ENCODE data around the gene MYH6.

MYH6 gene

GRCh38 chr14:23353433-23353780 lies 54.7 kb downstream of the MYH6 start:
- no peak for DNase-seq

- peak; percentile 40 for DNase-seq
Measured at GRCh38 chr14:23352506-23353432, 55.3 kb downstream of the MYH6 start, which contains the start of gene SLC22A17. Gene SLC22A17 (minus strand): TSS chr14:23352887.

- no peak for DNase-seq
Measured at GRCh38 chr14:23351681-23352505, 56.2 kb downstream of the MYH6 start.

GRCh38 chr14:23349156-23349845 lies 58.8 kb downstream of the MYH6 start:
- DNase-seq = no peak

GRCh38 chr14:23348297-23348655 lies 59.8 kb downstream of the MYH6 start:
- DNase-seq = no peak

- DNase-seq = no peak
Measured at GRCh38 chr14:23347406-23348296, 60.4 kb downstream of the MYH6 start.

- no peak for DNase-seq
Measured at GRCh38 chr14:23346693-23347405, 61.2 kb downstream of the MYH6 start.

- no peak for DNase-seq
Measured at GRCh38 chr14:23345987-23346692, 61.9 kb downstream of the MYH6 start.

GRCh38 chr14:23344481-23344880 lies 63.6 kb downstream of the MYH6 start:
- DNase-seq = no peak

GRCh38 chr14:23339506-23340268 lies 68.4 kb downstream of the MYH6 start:
- DNase-seq = no peak

GRCh38 chr14:23335623-23336022 lies 72.5 kb downstream of the MYH6 start:
- no peak for DNase-seq
